GM18499 (cell line): ENCODE data around the gene OPRM1.
"Not testable (repeated sequence)": the region's sequence is repeated elsewhere in the genome, so short reads cannot be mapped to it uniquely, and the experiment has no call there.

ENCODE experiments used
- ATAC-seq: cut with Tn5 transposase; IDR thresholded peaks from one replicate; pipeline ENCODE4 v1.9.1; 2021; ENCODE audit warnings: moderate number of reproducible peaks; ENCODE audit not compliant: insufficient read depth, unreplicated experiment

OPRM1 gene

DNA sequence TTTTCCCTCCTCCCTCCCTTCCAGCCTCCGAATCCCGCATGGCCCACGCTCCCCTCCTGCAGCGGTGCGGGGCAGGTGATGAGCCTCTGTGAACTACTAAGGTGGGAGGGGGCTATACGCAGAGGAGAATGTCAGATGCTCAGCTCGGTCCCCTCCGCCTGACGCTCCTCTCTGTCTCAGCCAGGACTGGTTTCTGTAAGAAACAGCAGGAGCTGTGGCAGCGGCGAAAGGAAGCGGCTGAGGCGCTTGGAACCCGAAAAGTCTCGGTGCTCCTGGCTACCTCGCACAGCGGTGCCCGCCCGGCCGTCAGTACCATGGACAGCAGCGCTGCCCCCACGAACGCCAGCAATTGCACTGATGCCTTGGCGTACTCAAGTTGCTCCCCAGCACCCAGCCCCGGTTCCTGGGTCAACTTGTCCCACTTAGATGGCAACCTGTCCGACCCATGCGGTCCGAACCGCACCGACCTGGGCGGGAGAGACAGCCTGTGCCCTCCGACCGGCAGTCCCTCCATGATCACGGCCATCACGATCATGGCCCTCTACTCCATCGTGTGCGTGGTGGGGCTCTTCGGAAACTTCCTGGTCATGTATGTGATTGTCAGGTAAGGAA is at the start of gene OPRM1:
Gene OPRM1, plus strand, starts transcription at position 10 of the 612 bp plus-strand sequence. Its CDS starts 305 bp downstream, at position 315.
- ATAC-seq, result peak; percentile 63

DNA sequence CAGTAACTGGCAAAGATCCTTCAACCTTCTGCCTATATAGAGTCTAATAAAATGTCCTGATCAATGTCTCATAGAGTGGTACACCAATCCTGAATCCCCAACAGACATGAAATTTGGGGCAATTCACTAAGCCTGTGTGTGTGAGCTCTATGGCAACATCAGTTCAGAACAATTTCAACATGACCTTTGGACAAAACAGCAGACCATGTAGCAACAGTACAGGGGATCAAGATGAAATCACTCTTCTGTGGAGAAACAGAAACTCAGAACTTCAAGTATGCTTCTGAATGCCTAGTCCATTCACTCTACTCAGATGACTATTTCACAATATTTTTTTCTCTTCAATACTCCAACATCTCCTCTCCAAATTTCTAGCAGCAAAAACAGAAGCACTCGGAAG is 49.1 kb upstream of the OPRM1 start:
- no peak for ATAC-seq

DNA sequence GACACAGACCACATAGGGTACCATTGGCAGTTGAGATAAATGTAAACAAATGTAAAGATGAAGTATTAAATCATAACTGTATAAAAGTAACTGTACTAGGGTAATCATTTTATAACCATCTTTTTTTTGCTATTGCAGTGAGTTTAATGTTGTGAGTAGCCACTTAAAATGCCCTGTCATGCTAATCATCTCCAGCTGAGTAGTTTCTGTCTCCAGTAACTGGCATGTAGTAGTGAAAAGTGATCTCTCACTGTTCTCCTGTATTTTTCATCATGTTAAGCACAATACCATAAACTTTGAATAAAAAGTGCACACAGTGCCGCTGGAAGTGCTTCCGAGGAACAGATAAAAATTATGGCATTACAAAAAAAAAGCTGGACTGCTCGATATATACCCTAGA is 45.0 kb upstream of the OPRM1 start:
- no peak for ATAC-seq

DNA sequence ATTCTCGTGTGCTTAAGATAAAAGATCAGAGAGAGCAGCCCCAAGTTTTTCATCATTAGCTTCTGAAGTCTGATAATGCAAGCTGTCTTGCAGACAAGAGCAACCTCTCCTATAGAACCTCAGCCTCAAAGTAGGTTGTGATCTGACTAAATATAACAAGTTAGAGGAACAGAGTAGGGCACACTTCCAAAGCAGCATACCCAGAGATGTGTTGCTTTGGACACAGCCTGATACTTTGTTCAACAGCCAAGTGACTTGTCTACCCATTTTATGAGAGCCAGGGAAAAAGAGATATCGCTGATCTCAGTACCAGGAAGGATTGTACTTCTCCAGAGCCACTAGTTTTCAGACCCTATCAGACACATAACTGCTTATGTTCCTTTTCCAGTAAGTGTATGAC is 44.2 kb upstream of the OPRM1 start:
- ATAC-seq, result no peak

DNA sequence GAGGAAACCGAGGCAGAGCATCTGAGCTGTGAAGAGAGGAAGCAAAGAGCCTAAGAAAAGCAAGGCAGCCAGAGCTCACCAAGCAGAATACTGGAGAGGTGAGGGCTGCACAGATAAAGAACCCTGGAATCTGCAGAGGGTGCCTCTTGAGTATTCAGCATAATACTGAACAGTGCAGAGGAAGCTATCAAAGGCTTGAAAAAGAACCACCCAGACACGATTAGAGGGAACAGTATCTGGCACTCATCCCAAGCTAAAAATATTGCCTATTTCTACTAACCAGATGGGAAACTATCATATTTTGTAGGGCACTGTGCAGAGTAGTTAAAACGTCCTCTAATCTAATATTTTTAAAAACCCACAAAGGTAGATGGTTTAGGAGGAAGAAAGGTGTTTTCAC is 41.8 kb upstream of the OPRM1 start:
- no peak for ATAC-seq

DNA sequence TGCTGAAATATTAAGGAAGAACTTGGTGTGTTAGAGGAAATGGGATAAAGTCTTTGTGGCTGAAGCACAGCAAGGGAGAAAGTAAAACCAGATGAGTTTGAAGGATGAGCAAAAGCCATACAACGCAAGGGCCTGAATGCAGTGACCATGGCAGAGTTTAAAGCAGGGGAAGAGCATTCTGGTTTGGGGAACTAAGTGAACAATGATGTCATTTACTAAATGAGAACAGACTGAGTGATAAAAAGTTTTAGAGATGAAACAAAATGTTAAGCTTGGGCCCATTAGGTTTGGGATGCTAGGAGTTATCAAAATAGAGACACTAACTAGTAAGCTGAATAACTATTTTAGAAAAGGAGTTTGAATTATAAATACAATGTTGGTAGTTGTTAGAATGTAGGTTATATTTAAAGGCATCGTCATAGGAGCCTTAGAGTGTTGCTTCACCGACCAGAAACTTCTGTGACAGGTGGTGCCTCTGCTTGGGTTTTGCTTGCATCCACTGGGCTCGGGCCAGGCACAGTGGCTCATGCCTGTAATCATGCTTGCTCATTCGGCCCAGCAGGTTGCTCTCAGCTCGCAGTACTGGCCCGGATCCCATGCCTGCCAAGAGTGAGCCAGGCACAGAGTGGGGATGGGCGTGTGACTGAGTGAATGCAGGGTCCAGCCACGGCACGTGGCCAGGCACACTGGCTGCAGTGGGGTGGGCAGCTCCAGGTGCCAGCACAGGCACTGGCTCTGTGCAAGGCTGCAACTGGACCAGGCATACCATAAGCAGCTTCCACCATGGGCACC is 37.4 kb upstream of the OPRM1 start:
- no peak for ATAC-seq

DNA sequence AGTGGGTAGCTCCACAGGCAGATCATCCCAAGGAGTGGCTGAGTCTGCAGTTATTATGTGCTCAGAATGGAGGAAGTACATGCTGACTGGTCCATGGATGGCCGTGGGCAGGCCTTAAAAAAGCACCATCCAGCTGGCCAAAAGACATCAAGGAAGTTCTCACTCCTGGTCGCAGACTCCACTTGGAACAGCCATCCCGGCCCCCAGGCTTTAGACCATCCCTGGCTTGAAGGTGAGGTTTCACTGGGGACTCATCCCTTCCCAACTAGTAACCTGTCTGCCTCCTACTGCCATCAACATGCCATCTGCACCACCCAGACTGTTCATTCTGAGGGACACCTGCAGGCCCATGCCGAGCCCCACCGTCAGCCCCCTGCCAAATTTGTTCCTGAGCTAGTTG is 36.1 kb upstream of the OPRM1 start:
- ATAC-seq, result no peak

DNA sequence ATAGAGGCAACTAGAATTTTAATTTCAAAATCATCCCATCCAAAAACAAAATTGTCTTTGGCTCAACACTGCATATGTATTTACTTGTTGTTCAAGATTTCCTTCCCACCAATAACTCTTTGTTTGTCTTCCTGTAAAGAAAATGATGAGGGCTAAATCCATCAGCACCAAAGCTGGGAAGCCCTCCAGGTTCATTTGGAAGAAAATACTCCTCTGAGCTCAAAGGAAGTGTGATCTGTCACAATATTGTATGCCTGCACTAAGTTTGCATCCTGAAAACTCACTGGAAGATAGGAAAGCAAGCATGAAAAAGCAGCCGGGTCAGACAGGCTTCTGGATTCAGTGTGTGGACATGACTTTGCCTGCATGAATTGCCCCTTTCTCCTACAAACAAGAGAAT is 28.7 kb upstream of the OPRM1 start:
- no peak for ATAC-seq

DNA sequence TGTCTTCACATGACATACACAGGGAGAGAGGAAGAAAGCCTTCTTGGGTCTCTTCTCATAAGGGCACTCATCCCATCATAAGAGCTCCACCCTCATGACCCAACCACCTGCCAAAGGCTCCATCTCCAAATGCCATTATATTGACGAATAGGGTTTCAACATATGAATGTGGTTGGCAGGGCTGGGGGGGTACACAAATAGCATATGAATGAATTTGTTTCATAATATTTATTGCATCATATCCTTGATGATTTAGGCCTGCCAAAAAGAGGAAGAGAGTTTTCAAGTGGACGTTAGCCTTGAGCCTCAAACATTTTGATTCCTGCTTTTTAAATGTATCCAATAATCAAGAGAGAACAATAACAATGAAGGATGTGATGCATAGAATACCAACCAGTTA is 26.2 kb upstream of the OPRM1 start:
- ATAC-seq, result no peak

DNA sequence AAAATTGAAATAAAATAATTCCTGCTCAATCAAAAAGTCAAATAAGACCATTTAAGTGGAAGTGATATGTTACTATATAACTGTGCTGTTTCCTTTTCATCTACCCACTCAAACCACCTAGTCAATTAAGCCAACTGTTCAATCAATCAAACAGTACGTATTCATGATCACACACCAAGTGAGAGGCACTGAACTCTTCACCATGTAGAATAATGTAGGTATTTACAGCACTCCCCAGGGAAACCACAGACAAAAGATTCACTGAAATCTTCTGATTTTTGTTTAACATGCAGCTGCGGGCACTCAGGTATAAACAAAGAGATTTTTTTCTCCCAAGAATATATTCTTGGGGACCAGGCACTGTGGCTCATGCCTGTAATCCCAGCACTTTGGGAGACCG is 21.3 kb upstream of the OPRM1 start:
- no peak for ATAC-seq

DNA sequence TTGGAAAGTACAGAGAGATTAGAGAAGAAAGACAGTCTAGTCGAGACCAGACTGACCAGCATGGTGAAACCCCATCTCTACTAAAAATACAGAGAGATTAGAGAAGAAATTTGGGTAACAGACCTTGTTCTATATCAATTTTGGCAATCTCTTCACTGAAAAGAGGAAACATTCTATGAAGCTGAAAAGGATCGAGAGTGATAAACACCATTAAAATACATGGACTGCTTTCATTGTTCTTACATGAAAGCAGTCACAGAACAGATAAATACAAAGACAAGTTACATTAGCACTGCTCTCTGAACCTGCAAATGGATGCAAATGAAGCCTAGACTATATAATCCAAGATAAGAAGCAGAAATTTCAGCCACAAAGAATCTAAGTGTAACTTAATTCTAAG is 8.4 kb upstream of the OPRM1 start:
- no peak for ATAC-seq

DNA sequence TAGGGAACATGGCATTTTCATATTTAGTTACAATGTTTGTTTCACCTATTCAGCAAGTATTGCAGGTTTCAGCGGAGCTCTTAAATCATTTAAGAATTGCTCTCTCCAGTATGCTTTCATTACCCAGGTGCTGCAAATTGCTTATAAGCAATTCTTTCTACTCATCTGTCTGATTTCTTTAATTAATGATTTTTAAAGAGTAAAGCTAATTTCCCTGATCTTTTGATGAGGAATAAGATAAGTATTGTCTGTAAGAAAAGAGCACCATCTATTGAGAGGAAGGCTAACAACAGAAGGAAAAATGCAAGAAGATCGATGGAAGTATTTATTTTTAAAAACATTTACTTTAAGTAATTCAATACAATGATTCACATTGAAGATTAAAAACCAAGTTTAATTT is 2.0 kb downstream of the OPRM1 start:
- no peak for ATAC-seq

DNA sequence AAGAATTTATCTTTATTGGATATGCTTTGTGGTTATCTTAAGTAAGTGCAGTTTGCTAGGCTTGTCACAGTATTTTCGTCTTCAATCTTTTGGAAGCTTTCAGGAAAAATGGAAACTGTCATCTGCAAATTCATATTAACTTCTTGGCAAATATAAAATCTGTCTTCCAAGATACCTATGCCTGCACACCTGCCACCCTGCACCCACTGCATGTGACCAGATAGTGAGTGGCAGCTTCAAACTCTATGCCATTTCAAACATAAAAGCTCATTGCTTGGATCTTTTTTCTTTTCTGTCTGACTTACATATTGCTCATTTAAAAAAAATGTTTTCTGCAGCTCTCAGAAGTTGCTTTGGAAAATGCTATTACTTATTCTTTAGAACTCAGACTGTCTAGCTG is 14.1 kb downstream of the OPRM1 start:
- ATAC-seq, result no peak

DNA sequence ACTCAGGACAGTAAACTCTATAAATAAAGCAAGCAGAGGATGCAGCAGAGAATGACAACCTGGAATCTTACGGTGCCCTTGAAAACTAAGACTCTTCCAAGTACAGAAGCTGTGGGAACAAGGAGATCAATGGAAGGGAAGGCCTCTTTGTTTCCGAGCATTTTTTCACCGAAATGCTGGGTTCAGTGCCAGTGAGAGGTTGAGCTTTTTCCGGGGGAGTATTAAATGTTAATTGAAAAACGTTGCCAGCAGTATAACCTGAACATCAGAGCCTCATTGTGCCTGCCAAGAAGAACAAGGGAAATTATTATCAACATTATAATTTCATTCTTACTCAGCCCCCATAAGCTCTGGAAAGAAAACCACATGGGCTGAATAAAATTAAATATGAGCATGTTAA is 17.5 kb downstream of the OPRM1 start:
- ATAC-seq, result no peak

DNA sequence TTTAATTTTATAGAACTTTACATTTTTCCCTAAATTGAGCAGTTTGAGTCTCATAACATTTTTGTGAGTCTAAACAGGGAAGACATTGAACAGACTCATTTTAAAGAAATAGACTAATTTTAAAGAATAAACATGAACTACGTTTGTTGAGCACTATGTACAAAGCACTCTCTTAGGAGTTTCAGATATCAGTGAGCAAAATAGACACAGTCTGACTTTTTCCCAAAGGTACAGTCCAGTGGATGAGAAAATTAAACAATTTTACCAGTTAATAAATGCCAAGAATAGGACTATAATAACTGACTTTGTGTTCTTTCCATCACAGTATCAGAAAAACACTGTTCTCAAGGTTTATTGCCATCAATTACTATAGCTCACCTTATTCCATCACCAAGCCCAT is 18.1 kb downstream of the OPRM1 start:
- ATAC-seq, result no peak

DNA sequence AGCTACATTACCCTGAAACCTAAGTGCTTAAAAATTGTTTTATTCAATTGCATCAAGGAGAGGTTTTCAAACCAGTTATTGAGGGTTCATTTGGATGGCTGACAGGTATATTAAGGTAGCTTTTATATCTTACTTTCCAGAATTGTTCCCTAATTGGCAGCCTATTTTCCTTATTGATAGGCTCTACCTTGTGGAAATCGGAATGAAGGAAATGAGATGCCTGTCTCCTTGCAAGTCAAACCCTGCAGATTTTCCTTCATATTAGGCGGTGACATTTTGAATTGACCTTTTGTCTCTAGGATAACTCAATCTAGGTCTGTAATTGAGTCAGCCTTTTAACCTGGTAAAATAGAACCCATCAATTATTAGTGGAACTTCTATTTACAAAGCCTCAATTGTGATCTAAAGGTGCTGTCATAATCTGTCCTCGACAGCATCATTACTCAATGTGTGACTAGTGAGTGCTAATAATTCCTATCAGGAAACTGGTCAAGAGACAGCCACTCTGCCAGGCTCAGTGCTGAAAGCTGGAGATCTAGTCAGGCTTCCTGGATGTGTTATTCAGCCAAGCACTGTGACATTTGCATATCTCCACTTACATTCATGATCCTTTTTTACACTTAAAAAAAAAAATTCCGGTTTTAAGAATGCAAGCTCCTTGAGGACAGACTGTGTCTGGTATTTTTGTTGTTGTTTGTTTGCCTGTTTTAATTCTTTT is 20.1 kb downstream of the OPRM1 start:
- ATAC-seq, result no peak

DNA sequence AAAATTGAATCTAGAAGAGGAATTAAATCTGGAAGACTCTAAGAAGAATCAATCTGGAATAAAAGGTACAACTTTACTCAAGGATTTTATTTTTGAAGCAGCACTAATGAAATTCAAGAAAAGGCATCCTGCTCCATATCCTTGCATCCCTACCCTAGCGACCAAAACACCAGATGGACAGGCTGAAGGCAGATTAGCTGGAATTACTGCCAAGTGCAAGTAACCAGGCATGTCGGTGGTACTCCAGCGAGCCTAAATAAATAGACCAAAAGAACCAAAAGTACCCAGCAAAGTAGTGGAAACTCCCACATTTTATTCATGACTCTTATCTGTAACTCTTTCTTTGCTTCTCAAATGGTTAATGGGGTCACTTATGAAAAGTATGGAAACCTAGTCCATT is 21.0 kb downstream of the OPRM1 start:
- no peak for ATAC-seq

DNA sequence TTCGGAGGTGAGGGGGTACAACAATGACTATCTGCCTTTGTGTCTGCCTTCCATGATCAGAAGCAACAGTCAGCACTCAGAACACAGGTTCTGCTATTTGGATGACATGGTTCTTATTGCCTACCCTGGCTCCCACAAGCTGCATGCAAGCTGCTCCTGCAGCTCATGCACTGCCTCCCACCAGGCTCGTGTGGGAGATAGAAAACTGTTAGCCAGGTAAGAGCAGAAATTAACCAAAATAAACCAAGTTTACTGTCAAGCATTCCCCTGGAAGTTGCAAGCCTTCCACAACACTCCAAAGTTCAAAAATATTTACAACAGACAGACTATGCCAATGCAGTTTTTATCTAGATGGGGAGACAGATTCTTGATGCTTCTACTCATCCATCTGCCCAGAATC is 31.0 kb downstream of the OPRM1 start:
- ATAC-seq, result no peak

DNA sequence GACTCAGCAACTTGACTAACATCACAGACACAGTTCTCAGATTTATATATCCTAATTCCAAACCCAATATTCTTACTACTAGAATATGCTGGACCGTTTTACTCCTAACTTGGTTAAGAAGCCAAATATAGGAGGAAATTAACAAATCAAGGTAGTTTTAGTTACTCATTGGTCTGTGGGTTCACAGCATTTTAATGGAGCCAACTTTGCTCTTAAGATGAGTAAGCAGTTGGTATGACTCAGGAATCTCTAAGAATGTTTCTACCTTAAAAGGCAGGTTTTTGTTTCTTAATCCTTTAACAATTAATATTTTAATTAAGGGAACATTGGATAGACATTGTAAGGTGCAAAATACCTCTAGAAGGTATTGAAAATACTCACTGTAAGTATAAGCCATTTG is 31.6 kb downstream of the OPRM1 start:
- ATAC-seq, result no peak

DNA sequence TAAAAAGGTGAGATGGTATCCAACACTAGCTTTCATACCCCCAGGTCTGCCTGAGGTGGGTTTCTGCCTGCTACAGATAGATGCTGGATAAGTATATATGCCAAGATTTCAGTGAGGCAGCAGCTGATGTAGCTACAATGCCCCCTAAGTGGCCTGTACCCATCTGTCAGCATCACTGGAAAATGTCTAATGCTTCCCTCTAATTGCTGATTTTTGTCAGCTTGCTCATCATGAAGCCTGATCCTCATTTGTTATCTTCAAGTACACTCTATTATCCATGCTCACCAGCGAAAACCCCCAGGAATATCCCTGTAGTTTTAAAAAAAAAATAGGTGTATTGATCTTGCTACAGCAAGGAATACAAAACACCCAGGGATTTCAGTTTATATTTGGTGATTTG is 32.2 kb downstream of the OPRM1 start:
- ATAC-seq, result no peak

DNA sequence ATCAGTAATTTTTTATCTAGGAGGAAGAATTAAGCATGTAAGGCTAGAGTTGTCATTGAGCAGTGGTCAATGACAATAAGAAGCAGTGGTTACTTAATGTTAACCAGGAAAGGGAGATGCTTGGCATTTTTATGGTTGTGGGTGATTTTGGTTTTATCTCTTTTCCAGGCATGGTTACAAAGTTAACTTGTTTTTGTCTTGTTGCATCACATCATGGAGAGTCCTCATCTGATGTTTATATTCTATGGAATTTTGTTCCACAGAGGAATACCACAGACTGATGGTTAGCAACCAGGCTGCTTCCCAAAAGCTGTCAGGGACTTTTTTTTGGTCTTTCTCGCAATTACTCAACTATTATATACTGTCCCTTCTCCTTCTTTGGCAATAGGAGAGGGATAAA is 32.7 kb downstream of the OPRM1 start:
- no peak for ATAC-seq

DNA sequence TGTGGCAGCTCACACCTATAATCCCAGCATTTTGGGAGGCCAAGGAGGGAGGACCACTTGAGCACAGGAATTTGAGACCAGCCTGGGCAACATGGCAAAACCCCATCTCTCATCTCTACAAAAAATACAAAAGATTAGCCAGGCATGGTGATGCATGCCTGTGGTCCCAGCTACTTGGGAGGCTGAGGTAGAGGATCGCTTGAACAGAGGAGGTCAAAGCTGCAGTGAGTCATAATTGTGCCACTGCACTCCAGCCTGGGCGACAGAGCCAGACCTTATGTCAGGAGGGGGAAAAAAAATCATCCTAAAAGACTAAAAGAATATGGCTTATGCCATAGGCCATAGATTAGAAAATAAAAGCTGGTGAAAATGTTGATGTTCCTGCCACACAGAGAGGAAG is 39.6 kb downstream of the OPRM1 start:
- ATAC-seq, result not testable (repeated sequence)
